HG02798 (cell line): Measurements from ENCODE around the gene TMEM258.

Experiments used
- ATAC-seq: cut with Tn5 transposase; IDR thresholded peaks from one replicate; pipeline ENCODE4 v1.9.1; 2021; ENCODE audit warnings: mild to moderate bottlenecking; ENCODE audit not compliant: unreplicated experiment, poor library complexity

Gene TMEM258

GRCh38 chr11:61762223-61762615, 30.2 kb downstream of the TMEM258 start:
- no peak for ATAC-seq

- ATAC-seq, result no peak
Observed at GRCh38 chr11:61761440-61762222, 30.8 kb downstream of the TMEM258 start.

GRCh38 chr11:61760946-61761345, 31.5 kb downstream of the TMEM258 start:
- no peak for ATAC-seq

GRCh38 chr11:61757213-61757862, 35.1 kb downstream of the TMEM258 start:
- no peak for ATAC-seq

- peak; percentile 45 for ATAC-seq
Observed at GRCh38 chr11:61756452-61757212, 35.8 kb downstream of the TMEM258 start.

- ATAC-seq, result no peak
Observed at GRCh38 chr11:61756147-61756451, 36.3 kb downstream of the TMEM258 start.

GRCh38 chr11:61754534-61755482, 37.6 kb downstream of the TMEM258 start:
- no peak for ATAC-seq

GRCh38 chr11:61753672-61754071, 38.7 kb downstream of the TMEM258 start:
- no peak for ATAC-seq

- no peak for ATAC-seq
Observed at GRCh38 chr11:61752925-61753521, 39.4 kb downstream of the TMEM258 start.

GRCh38 chr11:61752117-61752924, 40.1 kb downstream of the TMEM258 start, which contains the start of gene MYRF:
MYRF (plus strand) TSS chr11:61752636; CDS start chr11:61752745, 109 bp downstream.
- ATAC-seq, result peak; percentile 47

- ATAC-seq, result no peak
Observed at GRCh38 chr11:61751384-61751783, 41.0 kb downstream of the TMEM258 start.

GRCh38 chr11:61750631-61751273, 41.6 kb downstream of the TMEM258 start:
- no peak for ATAC-seq

GRCh38 chr11:61749591-61750217, 42.7 kb downstream of the TMEM258 start:
- ATAC-seq, result no peak

- no peak for ATAC-seq
Observed at GRCh38 chr11:61747967-61748285, 44.5 kb downstream of the TMEM258 start.

GRCh38 chr11:61747192-61747966, 45.0 kb downstream of the TMEM258 start:
- ATAC-seq, result peak; percentile 71

GRCh38 chr11:61746442-61747191, 45.8 kb downstream of the TMEM258 start:
- no peak for ATAC-seq
